MM.1S (cell line): ENCODE measurements around the gene MYRIP.

Experiments
- DNase-seq: peaks from one replicate; pipeline ENCODE4 v3.0.0-alpha.2; 2015
- H2AFZ ChIP-seq: fragments of 300-600 bp; sonication (generic); 2 replicates; pipeline ENCODE4 v1.6.0; 2016; ENCODE audit warnings: antibody characterized with exemption, low read length
- H3F3A ChIP-seq: fragments of 300-600 bp; sonication (generic); 2 replicates; pipeline ENCODE4 v1.6.1; 2016; ENCODE audit warnings: mild to moderate bottlenecking, antibody characterized with exemption, low read length, moderate library complexity, mixed read lengths; ENCODE audit not compliant: insufficient read depth
- H3K27ac ChIP-seq: fragments of 300-600 bp; sonication (generic); 2 replicates; pipeline ENCODE4 v1.5.1; 2016; ENCODE audit warnings: mild to moderate bottlenecking, low read length
- H3K27me3 ChIP-seq: fragments of 300-600 bp; sonication (generic); replicated peaks from 2 replicates; pipeline ENCODE4 v1.6.0; 2016; ENCODE audit warnings: low read length; ENCODE audit not compliant: insufficient read depth
- H3K36me3 ChIP-seq: fragments of 300-600 bp; sonication (generic); replicated peaks from 2 replicates; pipeline ENCODE4 v1.6.1; 2016; ENCODE audit warnings: mild to moderate bottlenecking, low read length, mixed read lengths; ENCODE audit not compliant: insufficient read depth
- H3K4me1 ChIP-seq: fragments of 300-600 bp; sonication (generic); 2 replicates; pipeline ENCODE4 v1.6.1; 2016; ENCODE audit warnings: low read length, mixed read lengths
- H3K4me2 ChIP-seq: fragments of 300-600 bp; sonication (generic); 2 replicates; pipeline ENCODE4 v1.6.0; 2016; ENCODE audit warnings: low read depth, low read length
- H3K4me3 ChIP-seq: fragments of 300-600 bp; sonication (generic); 2 replicates; pipeline ENCODE4 v1.5.1; 2016; ENCODE audit warnings: low read length, mixed read lengths
- H3K79me2 ChIP-seq: fragments of 300-600 bp; sonication (generic); 2 replicates; pipeline ENCODE4 v1.6.1; 2016; ENCODE audit warnings: mixed run types, low read length, mixed read lengths
- H3K9ac ChIP-seq: fragments of 300-600 bp; sonication (generic); 2 replicates; pipeline ENCODE4 v1.6.1; 2016; ENCODE audit warnings: low read length, mixed read lengths
- H3K9me2 ChIP-seq: fragments of 300-600 bp; sonication (generic); replicated peaks from 2 replicates; pipeline ENCODE4 v1.6.1; 2016; ENCODE audit warnings: mild to moderate bottlenecking, low read length, mixed read lengths; ENCODE audit not compliant: insufficient read depth
- H3K9me3 ChIP-seq: fragments of 300-600 bp; sonication (generic); replicated peaks from 2 replicates; pipeline ENCODE4 v1.6.1; 2016; ENCODE audit warnings: mild to moderate bottlenecking, low read length, mixed read lengths; ENCODE audit not compliant: insufficient read depth
- H4K20me1 ChIP-seq: fragments of 300-600 bp; sonication (generic); 2 replicates; pipeline ENCODE4 v1.6.1; 2016; ENCODE audit warnings: mild to moderate bottlenecking, low read length, moderate library complexity, mixed read lengths; ENCODE audit not compliant: insufficient read depth
- EZH2 ChIP-seq: fragments of 300-600 bp; sonication (generic); optimal IDR thresholded peaks from 2 replicates; pipeline ENCODE3; 2017; ENCODE audit warnings: low read depth, mild to moderate bottlenecking, antibody characterized with exemption, low read length, mixed read lengths
- EZH2phosphoT487 ChIP-seq: fragments of 300-600 bp; sonication (generic); IDR thresholded peaks from 2 replicates; pipeline ENCODE4 v1.6.1; 2018; ENCODE audit warnings: antibody characterized with exemption, low read length
- TF ChIP-seq, protein P1 (sequence below): fragments of 300-600 bp; sonication (generic); IDR thresholded peaks from 2 replicates; pipeline ENCODE4 v1.5.1; 2016; ENCODE audit warnings: antibody characterized with exemption, low read length, mixed read lengths

The MYRIP gene

DNA sequence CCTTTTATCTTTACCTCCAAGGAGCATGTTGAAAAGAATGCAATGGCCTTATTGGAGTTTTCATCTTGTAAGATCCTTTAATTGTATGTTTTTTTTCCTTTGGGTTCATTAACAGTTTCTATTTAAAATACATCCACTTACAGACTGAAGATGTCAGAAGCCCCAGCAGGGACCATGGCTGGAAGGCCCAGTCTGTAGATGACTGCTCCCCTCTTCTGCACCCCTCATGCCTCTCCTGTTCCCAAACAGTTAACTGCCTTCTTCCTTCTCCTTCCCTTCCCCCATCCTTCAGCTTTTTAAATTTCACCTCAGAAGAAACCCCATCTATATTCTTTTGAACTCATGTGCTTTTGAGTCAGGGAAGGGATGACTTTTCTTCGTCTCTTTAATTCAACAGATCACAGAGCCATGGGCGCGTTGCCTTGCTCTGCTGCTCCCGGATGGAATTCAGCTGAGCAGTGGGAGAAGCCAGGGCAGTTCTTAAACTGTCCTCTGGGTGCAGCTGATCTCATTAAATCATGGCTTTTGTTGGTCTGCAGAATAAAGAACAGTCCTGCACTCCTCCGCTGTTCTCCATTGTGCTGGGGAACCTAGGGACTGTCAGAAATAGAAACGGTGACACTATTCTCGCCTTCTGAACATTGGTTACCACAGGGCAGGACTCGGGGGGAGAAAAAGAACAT lies 428.6 kb downstream of the MYRIP start:
- no peaks in the 10 kb centered on the region for H3K79me2 ChIP-seq
- no peak overlapping the region for H3K27ac ChIP-seq
- no peak overlapping the region for H3K4me3 ChIP-seq
- TF ChIP-seq, protein P1, sequence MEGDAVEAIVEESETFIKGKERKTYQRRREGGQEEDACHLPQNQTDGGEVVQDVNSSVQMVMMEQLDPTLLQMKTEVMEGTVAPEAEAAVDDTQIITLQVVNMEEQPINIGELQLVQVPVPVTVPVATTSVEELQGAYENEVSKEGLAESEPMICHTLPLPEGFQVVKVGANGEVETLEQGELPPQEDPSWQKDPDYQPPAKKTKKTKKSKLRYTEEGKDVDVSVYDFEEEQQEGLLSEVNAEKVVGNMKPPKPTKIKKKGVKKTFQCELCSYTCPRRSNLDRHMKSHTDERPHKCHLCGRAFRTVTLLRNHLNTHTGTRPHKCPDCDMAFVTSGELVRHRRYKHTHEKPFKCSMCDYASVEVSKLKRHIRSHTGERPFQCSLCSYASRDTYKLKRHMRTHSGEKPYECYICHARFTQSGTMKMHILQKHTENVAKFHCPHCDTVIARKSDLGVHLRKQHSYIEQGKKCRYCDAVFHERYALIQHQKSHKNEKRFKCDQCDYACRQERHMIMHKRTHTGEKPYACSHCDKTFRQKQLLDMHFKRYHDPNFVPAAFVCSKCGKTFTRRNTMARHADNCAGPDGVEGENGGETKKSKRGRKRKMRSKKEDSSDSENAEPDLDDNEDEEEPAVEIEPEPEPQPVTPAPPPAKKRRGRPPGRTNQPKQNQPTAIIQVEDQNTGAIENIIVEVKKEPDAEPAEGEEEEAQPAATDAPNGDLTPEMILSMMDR: no peak
- no peak for TF ChIP-seq EZH2
- no peak for TF ChIP-seq EZH2phosphoT487
- no peaks in the 10 kb centered on the region for H3K36me3 ChIP-seq
- H3K27me3 ChIP-seq: no peaks in the 10 kb centered on the region
- no peaks in the 10 kb centered on the region for H3K9me3 ChIP-seq
- H4K20me1 ChIP-seq: no peaks in the 10 kb centered on the region
- H2AFZ ChIP-seq: no peak overlapping the region
- H3F3A ChIP-seq: no peaks in the 10 kb centered on the region
- no peaks in the 10 kb centered on the region for H3K4me1 ChIP-seq
- DNase-seq: no peak
- H3K9ac ChIP-seq: no peak overlapping the region
- no peak overlapping the region for H3K4me2 ChIP-seq
- H3K9me2 ChIP-seq: no peaks in the 10 kb centered on the region

DNA sequence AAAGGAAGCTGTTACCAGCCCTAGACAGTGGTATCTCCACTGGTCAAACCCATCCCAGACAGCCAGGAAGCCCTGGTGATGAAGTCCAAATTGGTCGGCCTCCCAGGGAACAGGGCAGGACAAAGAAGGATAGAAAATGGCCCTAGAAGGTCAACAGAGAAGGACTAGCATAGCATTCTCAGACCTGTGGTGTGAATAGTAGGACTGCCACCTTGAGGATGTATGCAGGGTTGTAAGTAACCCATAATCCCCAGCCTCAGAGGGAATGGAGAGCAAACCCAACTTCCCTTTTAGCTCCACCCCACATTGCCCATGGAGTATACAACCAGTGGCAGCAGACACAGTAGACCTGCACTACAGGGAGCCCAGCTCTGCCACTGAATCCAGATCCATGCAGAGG lies 431.5 kb downstream of the MYRIP start:
- Histone ChIP-seq H3K9me3 (no peaks in the 10 kb centered on the region), H3K27me3 (no peaks in the 10 kb centered on the region), H3K27ac (no peak overlapping the region), H2AFZ (no peak overlapping the region), H4K20me1 (no peaks in the 10 kb centered on the region), H3K4me3 (no peak overlapping the region), H3K79me2 (no peaks in the 10 kb centered on the region), H3K4me2 (no peak overlapping the region), H3K9me2 (no peaks in the 10 kb centered on the region), H3K9ac (no peak overlapping the region), H3F3A (no peaks in the 10 kb centered on the region), H3K36me3 (no peaks in the 10 kb centered on the region), H3K4me1 (no peaks in the 10 kb centered on the region)
- TF ChIP-seq EZH2 (no peak), EZH2phosphoT487 (no peak)
- TF ChIP-seq, protein P1: no peak
- no peak for DNase-seq

DNA sequence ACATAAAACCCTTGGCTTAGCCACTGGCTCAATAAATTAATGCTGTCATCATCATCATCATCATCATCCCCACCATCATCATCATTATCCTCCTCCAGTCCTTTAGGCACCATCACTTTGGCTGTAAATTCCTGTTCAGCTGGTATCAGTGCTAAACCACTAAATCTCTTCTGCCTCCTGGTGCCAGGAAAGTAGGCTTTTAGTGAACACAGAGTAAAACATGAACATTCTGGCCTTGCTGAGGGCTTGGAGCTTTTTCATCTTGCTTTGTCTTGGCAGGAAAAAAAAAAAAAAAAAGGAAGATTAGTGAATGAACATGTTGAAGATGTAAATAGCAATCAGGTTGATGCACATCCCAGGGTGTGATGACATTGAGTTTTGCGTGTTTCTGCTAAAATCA lies 432.8 kb downstream of the MYRIP start:
- H3K36me3 ChIP-seq: no peaks in the 10 kb centered on the region
- H3K27ac ChIP-seq: no peak overlapping the region
- no peak overlapping the region for H3K9ac ChIP-seq
- no peak overlapping the region for H3K4me3 ChIP-seq
- H3F3A ChIP-seq: no peaks in the 10 kb centered on the region
- H3K9me2 ChIP-seq: no peaks in the 10 kb centered on the region
- H3K27me3 ChIP-seq: no peaks in the 10 kb centered on the region
- no peaks in the 10 kb centered on the region for H3K4me1 ChIP-seq
- DNase-seq: no peak
- no peaks in the 10 kb centered on the region for H4K20me1 ChIP-seq
- H3K9me3 ChIP-seq: no peaks in the 10 kb centered on the region
- H2AFZ ChIP-seq: no peak overlapping the region
- TF ChIP-seq EZH2phosphoT487 (no peak), EZH2 (no peak)
- TF ChIP-seq, protein P1: no peak
- no peaks in the 10 kb centered on the region for H3K79me2 ChIP-seq
- no peak overlapping the region for H3K4me2 ChIP-seq
